ENCODE measurements around the gene COL8A1.

Gene COL8A1

GRCh38 chr3:99662838-99663570 lies 24.6 kb downstream of the COL8A1 start:
- TF ChIP-seq CTCF (IDR thresholded peaks at IDR 0.05; ENCODE audit: low read depth, low read length), result no peak
- TF ChIP-seq EZH2phosphoT487 (IDR thresholded peaks at IDR 0.05; ENCODE audit: low read depth), result no peak
- H3K9ac ChIP-seq (ENCODE audit: low read length), result no peak overlapping the region

GRCh38 chr3:99663977-99664376 lies 25.6 kb downstream of the COL8A1 start:
- H3K36me3 ChIP-seq (replicated peaks; ENCODE audit: low read depth, low read length), result no peaks in the 10 kb centered on the region
- H3K4me3 ChIP-seq (ENCODE audit: low read length), result no peak overlapping the region
- H2AFZ ChIP-seq (ENCODE audit: low read depth, low read length), result no peak overlapping the region
- peaks cover 10% of the 10 kb centered on the region for H3K4me1 ChIP-seq (ENCODE audit: low read length)
- no peak overlapping the region for H3K27ac ChIP-seq (ENCODE audit: low read length)
- H3K9me3 ChIP-seq (ENCODE audit: insufficient read depth, low read length), result no peaks in the 10 kb centered on the region
- H3K79me2 ChIP-seq (ENCODE audit: low read length), result no peaks in the 10 kb centered on the region
- H4K20me1 ChIP-seq (ENCODE audit: insufficient read depth, low read length), result no peaks in the 10 kb centered on the region
- no peak overlapping the region for H3K4me2 ChIP-seq (ENCODE audit: low read length)
- no peaks in the 10 kb centered on the region for H3K27me3 ChIP-seq (ENCODE audit: low read depth, low read length)
- no peak overlapping the region for H3K9ac ChIP-seq (ENCODE audit: low read length)
- TF ChIP-seq EZH2phosphoT487 (IDR thresholded peaks at IDR 0.05; ENCODE audit: low read depth) (no peak), CTCF (IDR thresholded peaks at IDR 0.05; ENCODE audit: low read depth, low read length) (no peak)

More at GRCh38 chr3:99662838-99663570, 24.6 kb downstream of the COL8A1 start:
- Histone ChIP-seq H3K4me2 (ENCODE audit: low read length) (no peak overlapping the region), H3K36me3 (replicated peaks; ENCODE audit: low read depth, low read length) (no peaks in the 10 kb centered on the region), H4K20me1 (ENCODE audit: insufficient read depth, low read length) (no peaks in the 10 kb centered on the region), H3K9me3 (ENCODE audit: insufficient read depth, low read length) (no peaks in the 10 kb centered on the region), H3K4me3 (ENCODE audit: low read length) (no peak overlapping the region), H3K27ac (ENCODE audit: low read length) (no peak overlapping the region), H3K79me2 (ENCODE audit: low read length) (no peaks in the 10 kb centered on the region), H2AFZ (ENCODE audit: low read depth, low read length) (no peak overlapping the region), H3K27me3 (ENCODE audit: low read depth, low read length) (no peaks in the 10 kb centered on the region), H3K4me1 (ENCODE audit: low read length) (peaks cover 10% of the 10 kb centered on the region)

GRCh38 chr3:99665017-99665416 lies 26.6 kb downstream of the COL8A1 start:
- H3K4me1 ChIP-seq (ENCODE audit: low read length), result peaks cover 10% of the 10 kb centered on the region
- no peak overlapping the region for H2AFZ ChIP-seq (ENCODE audit: low read depth, low read length)
- no peak overlapping the region for H3K4me3 ChIP-seq (ENCODE audit: low read length)
- no peak overlapping the region for H3K27ac ChIP-seq (ENCODE audit: low read length)
- no peaks in the 10 kb centered on the region for H3K36me3 ChIP-seq (replicated peaks; ENCODE audit: low read depth, low read length)
- H4K20me1 ChIP-seq (ENCODE audit: insufficient read depth, low read length), result no peaks in the 10 kb centered on the region
- H3K4me2 ChIP-seq (ENCODE audit: low read length), result no peak overlapping the region
- no peaks in the 10 kb centered on the region for H3K9me3 ChIP-seq (ENCODE audit: insufficient read depth, low read length)
- H3K79me2 ChIP-seq (ENCODE audit: low read length), result no peaks in the 10 kb centered on the region
- H3K27me3 ChIP-seq (ENCODE audit: low read depth, low read length), result no peaks in the 10 kb centered on the region
- TF ChIP-seq EZH2phosphoT487 (IDR thresholded peaks at IDR 0.05; ENCODE audit: low read depth) (no peak), CTCF (IDR thresholded peaks at IDR 0.05; ENCODE audit: low read depth, low read length) (no peak)
- H3K9ac ChIP-seq (ENCODE audit: low read length), result no peak overlapping the region

- H4K20me1 ChIP-seq (ENCODE audit: insufficient read depth, low read length), result no peaks in the 10 kb centered on the region
- H3K9ac ChIP-seq (ENCODE audit: low read length), result no peak overlapping the region
- no peak overlapping the region for H2AFZ ChIP-seq (ENCODE audit: low read depth, low read length)
- H3K36me3 ChIP-seq (replicated peaks; ENCODE audit: low read depth, low read length), result no peaks in the 10 kb centered on the region
- H3K4me1 ChIP-seq (ENCODE audit: low read length), result peaks cover 10% of the 10 kb centered on the region
- H3K4me2 ChIP-seq (ENCODE audit: low read length), result no peak overlapping the region
- H3K27ac ChIP-seq (ENCODE audit: low read length), result no peak overlapping the region
- no peaks in the 10 kb centered on the region for H3K79me2 ChIP-seq (ENCODE audit: low read length)
- H3K4me3 ChIP-seq (ENCODE audit: low read length), result no peak overlapping the region
- no peaks in the 10 kb centered on the region for H3K9me3 ChIP-seq (ENCODE audit: insufficient read depth, low read length)
- no peaks in the 10 kb centered on the region for H3K27me3 ChIP-seq (ENCODE audit: low read depth, low read length)
- TF ChIP-seq CTCF (IDR thresholded peaks at IDR 0.05; ENCODE audit: low read depth, low read length), result no peak
- no peak for TF ChIP-seq EZH2phosphoT487 (IDR thresholded peaks at IDR 0.05; ENCODE audit: low read depth)
Measured at GRCh38 chr3:99666201-99666600, 27.8 kb downstream of the COL8A1 start.
